ENCODE results near the gene IGSF3.
"Not testable (repeated sequence)": the region's sequence is repeated elsewhere in the genome, so short reads cannot be mapped to it uniquely, and the experiment has no call there.

The IGSF3 gene

GRCh38 chr1:116642311-116643280 lies 24.9 kb downstream of the IGSF3 start:
- H3K9ac ChIP-seq (ENCODE audit: low read depth, low read length); H3K9me3 ChIP-seq (ENCODE audit: control insufficient read depth, insufficient read depth, low read length); H3K36me3 ChIP-seq (ENCODE audit: insufficient read depth, low read length): not testable (repeated sequence)
- H3K4me1 ChIP-seq (ENCODE audit: insufficient read depth, low read length): peaks cover 12% of the 10 kb centered on the region; the same call in 1 of the 2 replicates

DNA sequence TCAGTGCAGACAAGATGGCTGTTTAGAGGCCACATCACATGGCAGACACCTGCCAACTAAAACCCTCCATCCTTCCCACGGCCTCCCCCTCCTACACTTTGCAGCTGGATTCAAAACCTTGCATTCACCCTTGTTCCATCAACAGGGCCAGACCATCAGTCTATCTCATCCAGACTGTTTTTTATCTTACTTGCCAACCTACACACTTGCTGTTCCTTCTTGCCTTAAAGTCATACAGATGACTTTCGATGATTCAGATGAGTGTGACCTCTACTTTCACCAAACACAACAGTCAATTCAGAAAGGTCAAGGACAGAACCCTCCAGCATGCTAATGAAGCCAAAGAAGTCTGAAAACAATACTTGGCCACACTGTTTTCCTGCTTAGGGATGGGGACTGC lies 29.9 kb downstream of the IGSF3 start:
- not testable (repeated sequence) for H3K9me3 ChIP-seq (ENCODE audit: control insufficient read depth, insufficient read depth, low read length); H3K4me1 ChIP-seq (ENCODE audit: insufficient read depth, low read length); H3K36me3 ChIP-seq (ENCODE audit: insufficient read depth, low read length); H3K9ac ChIP-seq (ENCODE audit: low read depth, low read length)

DNA sequence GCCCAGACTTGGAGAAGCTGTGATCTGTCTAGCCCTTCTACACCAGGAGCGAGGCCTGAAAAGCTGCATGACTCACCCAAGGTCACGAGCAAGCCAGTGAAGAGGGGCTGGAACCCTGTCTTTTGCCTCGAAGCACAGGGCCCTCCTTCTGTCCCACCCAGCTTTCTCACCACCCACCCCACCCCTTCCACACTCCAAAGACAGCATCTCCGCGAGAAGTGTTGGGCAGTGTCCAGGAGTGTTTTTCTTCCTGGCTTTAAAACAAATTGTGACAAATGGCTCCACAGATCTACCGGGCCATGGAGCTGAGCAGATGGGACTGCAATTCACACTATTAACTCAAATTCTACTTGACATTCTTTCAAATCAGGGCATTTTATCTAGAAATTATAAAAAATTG lies 30.9 kb downstream of the IGSF3 start:
- H3K4me1 ChIP-seq (ENCODE audit: insufficient read depth, low read length); H3K36me3 ChIP-seq (ENCODE audit: insufficient read depth, low read length); H3K9me3 ChIP-seq (ENCODE audit: control insufficient read depth, insufficient read depth, low read length); H3K9ac ChIP-seq (ENCODE audit: low read depth, low read length): not testable (repeated sequence)

DNA sequence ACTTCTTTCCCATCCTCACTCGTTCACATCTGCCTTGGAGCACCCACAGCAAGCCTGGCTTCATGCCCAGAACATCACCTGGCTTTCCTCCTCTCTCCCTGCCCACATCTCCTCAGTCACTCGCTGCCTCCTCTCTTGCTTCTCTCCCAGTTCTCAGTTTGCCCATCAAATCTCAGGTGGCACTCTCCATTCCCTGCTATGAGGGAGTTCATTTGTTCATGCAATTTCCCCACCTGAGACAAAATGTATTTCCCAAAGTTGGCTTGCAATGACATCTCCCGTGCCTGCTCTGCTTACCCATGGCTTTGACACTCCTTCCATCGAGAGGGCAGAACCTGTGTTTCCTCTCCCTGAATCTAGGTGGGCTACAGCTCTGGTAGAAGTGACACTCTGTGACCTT lies 33.1 kb downstream of the IGSF3 start:
- H3K4me1 ChIP-seq (ENCODE audit: insufficient read depth, low read length); H3K36me3 ChIP-seq (ENCODE audit: insufficient read depth, low read length); H3K9me3 ChIP-seq (ENCODE audit: control insufficient read depth, insufficient read depth, low read length); H3K9ac ChIP-seq (ENCODE audit: low read depth, low read length): not testable (repeated sequence)

GRCh38 chr1:116631996-116632925 lies 35.3 kb downstream of the IGSF3 start:
- not testable (repeated sequence) for H3K36me3 ChIP-seq (ENCODE audit: insufficient read depth, low read length); H3K9me3 ChIP-seq (ENCODE audit: control insufficient read depth, insufficient read depth, low read length); H3K9ac ChIP-seq (ENCODE audit: low read depth, low read length); H3K4me1 ChIP-seq (ENCODE audit: insufficient read depth, low read length)

GRCh38 chr1:116631554-116631953 lies 36.0 kb downstream of the IGSF3 start:
- H3K4me1 ChIP-seq (ENCODE audit: insufficient read depth, low read length); H3K9ac ChIP-seq (ENCODE audit: low read depth, low read length); H3K9me3 ChIP-seq (ENCODE audit: control insufficient read depth, insufficient read depth, low read length); H3K36me3 ChIP-seq (ENCODE audit: insufficient read depth, low read length): not testable (repeated sequence)

GRCh38 chr1:116630057-116630456 lies 37.5 kb downstream of the IGSF3 start:
- H3K9me3 ChIP-seq (ENCODE audit: control insufficient read depth, insufficient read depth, low read length); H3K36me3 ChIP-seq (ENCODE audit: insufficient read depth, low read length); H3K4me1 ChIP-seq (ENCODE audit: insufficient read depth, low read length); H3K9ac ChIP-seq (ENCODE audit: low read depth, low read length): not testable (repeated sequence)

DNA sequence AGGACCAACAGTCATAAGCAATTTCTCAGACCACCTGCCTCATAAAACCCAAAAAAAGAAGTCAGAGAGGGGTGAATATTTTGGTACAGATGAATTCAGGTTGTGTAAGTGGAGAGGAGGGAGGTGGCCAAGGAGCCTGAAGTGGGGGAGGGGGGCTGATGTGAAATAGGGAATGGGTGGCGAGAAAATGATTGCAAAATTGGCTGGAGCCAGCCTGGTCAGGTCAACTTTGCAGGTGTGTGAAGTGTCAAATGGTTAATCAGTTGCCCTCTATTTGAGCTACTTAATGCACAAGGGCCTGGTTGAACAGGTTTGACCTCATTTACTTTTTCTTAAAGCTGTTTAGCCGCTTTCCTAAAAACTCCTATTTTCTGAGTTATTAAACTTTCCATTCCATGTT lies 38.1 kb downstream of the IGSF3 start:
- H3K4me1 ChIP-seq (ENCODE audit: insufficient read depth, low read length); H3K9ac ChIP-seq (ENCODE audit: low read depth, low read length); H3K9me3 ChIP-seq (ENCODE audit: control insufficient read depth, insufficient read depth, low read length); H3K36me3 ChIP-seq (ENCODE audit: insufficient read depth, low read length): not testable (repeated sequence)

- no peak overlapping the region for H3K9ac ChIP-seq (ENCODE audit: low read depth, low read length)
- no peaks in the 10 kb centered on the region for H3K9me3 ChIP-seq (ENCODE audit: control insufficient read depth, insufficient read depth, low read length)
- H3K36me3 ChIP-seq (ENCODE audit: insufficient read depth, low read length): no peaks in the 10 kb centered on the region
- peaks cover 7% of the 10 kb centered on the region; the same call in 1 of the 2 replicates for H3K4me1 ChIP-seq (ENCODE audit: insufficient read depth, low read length)
These were observed 39.1 kb downstream of the IGSF3 start for GRCh38 chr1:116628448-116628847.

DNA sequence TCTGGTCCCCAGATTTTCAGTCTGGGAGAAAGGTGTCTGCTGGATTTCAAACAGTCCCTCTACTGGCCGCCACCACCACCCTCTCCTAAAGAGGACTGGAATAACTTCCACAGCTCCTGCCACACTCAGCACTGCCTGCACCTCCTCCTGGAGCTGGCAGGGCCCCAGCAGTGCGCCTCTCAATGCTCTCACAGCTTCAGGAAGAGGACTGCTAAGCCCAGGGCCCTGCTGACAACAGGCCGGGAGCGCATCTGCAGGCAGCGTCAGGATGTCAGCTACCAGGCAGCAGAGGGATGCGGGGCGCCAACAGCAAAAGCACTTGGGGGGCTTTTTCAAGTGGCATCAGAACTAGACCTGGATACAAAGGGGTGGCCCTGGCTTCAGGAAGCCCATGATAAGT lies 40.2 kb downstream of the IGSF3 start:
- H3K36me3 ChIP-seq (ENCODE audit: insufficient read depth, low read length); H3K9ac ChIP-seq (ENCODE audit: low read depth, low read length); H3K4me1 ChIP-seq (ENCODE audit: insufficient read depth, low read length); H3K9me3 ChIP-seq (ENCODE audit: control insufficient read depth, insufficient read depth, low read length): not testable (repeated sequence)

GRCh38 chr1:116626915-116627314 lies 40.6 kb downstream of the IGSF3 start:
- H3K9me3 ChIP-seq (ENCODE audit: control insufficient read depth, insufficient read depth, low read length); H3K4me1 ChIP-seq (ENCODE audit: insufficient read depth, low read length); H3K9ac ChIP-seq (ENCODE audit: low read depth, low read length); H3K36me3 ChIP-seq (ENCODE audit: insufficient read depth, low read length): not testable (repeated sequence)

- not testable (repeated sequence) for H3K9ac ChIP-seq (ENCODE audit: low read depth, low read length); H3K36me3 ChIP-seq (ENCODE audit: insufficient read depth, low read length); H3K4me1 ChIP-seq (ENCODE audit: insufficient read depth, low read length); H3K9me3 ChIP-seq (ENCODE audit: control insufficient read depth, insufficient read depth, low read length)
These were observed 42.4 kb downstream of the IGSF3 start for GRCh38 chr1:116625155-116625554.

- Histone ChIP-seq H3K9me3 (ENCODE audit: control insufficient read depth, insufficient read depth, low read length) (no peaks in the 10 kb centered on the region), H3K4me1 (ENCODE audit: insufficient read depth, low read length) (no peaks in the 10 kb centered on the region), H3K36me3 (ENCODE audit: insufficient read depth, low read length) (no peaks in the 10 kb centered on the region), H3K9ac (ENCODE audit: low read depth, low read length) (no peak overlapping the region)
These were observed 43.5 kb downstream of the IGSF3 start for GRCh38 chr1:116624040-116624439.

DNA sequence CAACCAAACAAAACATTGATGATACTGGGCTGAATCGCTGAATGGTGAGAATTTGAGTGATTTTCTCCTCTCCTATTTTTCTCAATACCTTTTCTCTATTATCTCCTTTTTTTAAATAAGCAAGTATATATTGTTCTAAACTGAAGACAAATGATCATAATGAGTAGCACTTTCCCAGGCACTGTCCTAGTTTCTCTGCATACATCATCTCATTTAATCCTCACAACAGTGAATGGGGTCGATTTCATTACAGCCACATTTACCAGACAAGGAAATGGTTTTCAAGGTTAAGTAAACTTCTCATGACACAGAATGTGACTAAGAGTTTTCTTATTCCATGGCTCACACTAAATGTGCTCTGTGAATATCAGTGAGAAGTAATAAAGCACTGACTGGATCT lies 45.0 kb downstream of the IGSF3 start:
- H3K9me3 ChIP-seq (ENCODE audit: control insufficient read depth, insufficient read depth, low read length); H3K4me1 ChIP-seq (ENCODE audit: insufficient read depth, low read length); H3K36me3 ChIP-seq (ENCODE audit: insufficient read depth, low read length); H3K9ac ChIP-seq (ENCODE audit: low read depth, low read length): not testable (repeated sequence)

- H3K9ac ChIP-seq (ENCODE audit: low read depth, low read length); H3K4me1 ChIP-seq (ENCODE audit: insufficient read depth, low read length); H3K36me3 ChIP-seq (ENCODE audit: insufficient read depth, low read length); H3K9me3 ChIP-seq (ENCODE audit: control insufficient read depth, insufficient read depth, low read length): not testable (repeated sequence)
These were observed 45.8 kb downstream of the IGSF3 start for GRCh38 chr1:116621756-116622155.

All from ES-I3 (cell line).